ENCODE results near the gene NET1.
"Not testable (repeated sequence)": the region's sequence is repeated elsewhere in the genome, so short reads cannot be mapped to it uniquely, and the experiment has no call there.

Gene NET1

DNA sequence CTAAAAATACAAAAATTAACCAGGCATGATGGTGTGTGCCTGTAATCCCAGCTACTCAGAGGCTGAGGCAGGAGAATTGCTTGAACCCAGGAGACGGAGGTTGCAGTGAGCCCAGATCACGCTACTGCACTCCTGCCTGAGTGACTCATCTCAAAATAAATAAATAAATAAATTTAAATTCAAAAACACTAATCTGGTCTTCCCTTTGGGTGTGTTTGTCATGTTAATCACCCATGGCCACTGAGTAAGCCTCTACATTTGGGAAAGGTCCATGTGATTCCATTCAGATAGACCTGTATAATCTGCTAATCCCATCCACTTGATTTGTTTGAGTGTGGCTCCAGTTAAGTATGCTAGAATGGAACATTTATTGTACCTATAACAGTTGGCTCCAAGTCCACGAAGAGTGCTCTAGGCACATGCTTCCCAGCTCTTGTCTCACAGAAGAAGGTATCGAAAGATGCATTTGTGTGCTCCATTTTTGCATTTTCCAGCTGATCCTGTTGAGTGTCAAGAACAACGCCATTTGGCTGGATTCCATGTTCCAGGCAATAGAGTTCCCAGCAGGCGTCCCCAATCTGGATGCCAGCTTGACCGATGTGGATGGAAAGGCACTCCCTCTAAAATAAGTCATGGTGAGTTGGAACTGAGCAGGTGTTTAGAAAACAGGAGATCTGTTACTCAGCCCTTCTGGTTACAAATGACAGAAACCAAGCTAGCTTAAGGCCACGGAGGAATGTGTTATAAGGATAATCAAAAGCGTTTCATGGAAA is 11.7 kb upstream of the NET1 start:
- no peak for DNase-seq

DNA sequence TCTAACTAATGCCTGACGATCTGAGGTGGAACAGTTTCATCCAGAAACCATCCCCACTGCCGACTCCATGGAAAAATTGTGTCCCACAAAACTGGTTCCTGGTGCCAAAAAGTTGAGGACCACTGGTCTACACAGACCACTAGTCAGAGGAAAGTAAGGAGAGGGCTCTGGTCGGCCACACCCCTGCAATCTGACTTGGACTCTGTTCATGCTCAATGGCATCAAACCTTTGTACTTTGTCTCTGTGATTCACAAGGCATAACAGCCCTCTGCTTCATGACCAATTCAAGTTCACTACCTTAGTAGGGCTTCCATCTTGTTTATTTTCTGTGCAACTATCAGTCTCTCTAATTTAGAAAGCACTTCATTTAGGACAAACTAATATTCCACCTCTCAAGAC is 9.6 kb upstream of the NET1 start:
- DNase-seq = no peak

DNA sequence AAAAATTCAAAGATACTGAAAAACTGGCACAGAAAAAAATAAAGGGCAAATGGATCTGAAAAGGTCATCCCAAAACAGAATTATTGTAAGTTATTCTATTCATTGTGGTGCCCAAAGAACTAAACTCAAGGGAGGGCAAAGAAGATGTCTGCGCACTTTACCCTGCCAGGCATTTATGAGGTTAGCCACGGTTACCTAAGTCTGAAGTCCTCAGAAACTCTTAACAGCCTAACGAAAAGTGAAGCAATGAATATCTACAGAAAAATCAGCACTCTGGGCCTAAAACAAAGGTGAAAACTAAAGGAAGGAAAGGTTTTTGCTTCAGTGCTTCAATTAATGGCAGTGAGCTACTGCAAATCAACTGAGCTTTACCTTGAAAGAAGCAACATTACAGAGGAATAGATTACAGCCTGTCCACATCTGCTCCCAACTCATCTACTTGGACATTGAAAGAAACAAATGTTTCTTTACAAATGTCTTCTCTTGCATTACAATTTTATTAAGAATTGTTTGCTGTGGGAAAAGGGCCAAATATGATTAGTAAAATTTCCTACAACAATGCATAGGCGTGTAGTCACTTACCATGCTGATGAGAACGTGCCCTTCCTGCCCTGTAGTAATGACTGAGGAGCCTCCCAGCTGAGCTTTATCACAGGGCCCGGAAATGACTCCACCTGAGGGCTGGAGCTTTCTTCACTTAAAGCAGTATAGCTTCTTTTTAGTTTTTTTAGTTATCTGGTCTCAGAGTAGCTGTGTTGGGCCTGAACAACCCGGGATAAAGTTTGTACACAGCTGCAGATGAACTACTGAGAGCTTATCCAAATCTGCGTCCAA is 7.9 kb upstream of the NET1 start, which contains the start of gene TUBAL3:
Gene TUBAL3 (minus strand): TSS at position 621 of the 834 bp plus-strand sequence. CDS start 36 bp downstream, at position 585.
- DNase-seq = no peak

DNA sequence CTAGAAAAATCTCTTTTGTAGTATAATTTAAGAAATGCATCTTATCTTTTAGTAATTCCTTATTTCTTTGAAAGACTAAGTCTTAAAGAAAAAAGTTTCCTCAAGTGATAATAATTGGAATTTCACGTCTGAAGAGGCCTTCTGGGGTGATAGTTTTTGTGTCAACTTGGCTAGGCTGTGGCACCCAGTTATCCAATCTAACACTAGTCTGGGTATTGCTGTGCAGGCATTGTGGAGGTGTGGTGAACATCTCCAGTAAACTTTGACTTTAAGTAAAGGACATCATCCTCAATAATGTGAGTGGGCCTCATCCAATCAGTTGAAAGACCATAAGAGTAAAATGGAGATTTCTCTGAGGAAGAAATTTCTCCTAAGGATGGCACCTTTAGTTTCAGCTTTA is 5.4 kb upstream of the NET1 start:
- DNase-seq = no peak

DNA sequence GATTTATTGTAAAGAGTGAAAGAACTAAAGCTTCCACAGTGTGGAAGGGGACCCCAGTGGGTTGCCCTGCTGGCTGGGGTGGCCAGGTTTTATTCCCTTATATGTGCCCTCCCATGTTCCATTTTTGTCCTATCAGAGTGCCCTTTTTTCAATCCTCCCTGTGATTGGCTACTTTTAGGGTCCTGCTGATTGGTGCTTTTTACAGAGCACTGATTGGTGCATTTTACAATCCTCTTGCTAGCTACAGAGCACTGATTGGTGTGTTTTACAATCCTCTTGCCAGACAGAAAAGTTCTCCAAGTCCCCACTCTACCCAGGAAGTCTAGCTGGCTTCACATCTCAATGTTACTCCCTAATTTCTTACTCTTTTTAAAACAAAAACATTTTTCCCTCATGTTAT is 1.6 kb upstream of the NET1 start:
- not testable (repeated sequence) for DNase-seq

DNA sequence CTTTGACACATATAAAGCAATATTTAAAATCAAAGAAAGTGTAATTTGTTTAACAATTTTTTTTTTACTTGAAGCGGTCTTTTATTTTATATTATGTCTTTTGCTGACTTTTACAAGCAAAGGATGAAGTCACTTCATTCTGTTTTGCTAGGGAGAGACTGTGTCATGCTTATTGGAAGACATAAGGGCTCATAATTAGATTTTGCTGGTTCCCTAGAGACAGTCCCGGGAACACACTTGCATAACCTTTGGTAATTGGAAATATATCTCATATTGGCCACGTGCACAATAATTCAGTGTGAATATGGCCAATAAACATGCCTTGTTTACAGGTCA is 448 bp upstream of the NET1 start:
- DNase-seq = no peak

DNA sequence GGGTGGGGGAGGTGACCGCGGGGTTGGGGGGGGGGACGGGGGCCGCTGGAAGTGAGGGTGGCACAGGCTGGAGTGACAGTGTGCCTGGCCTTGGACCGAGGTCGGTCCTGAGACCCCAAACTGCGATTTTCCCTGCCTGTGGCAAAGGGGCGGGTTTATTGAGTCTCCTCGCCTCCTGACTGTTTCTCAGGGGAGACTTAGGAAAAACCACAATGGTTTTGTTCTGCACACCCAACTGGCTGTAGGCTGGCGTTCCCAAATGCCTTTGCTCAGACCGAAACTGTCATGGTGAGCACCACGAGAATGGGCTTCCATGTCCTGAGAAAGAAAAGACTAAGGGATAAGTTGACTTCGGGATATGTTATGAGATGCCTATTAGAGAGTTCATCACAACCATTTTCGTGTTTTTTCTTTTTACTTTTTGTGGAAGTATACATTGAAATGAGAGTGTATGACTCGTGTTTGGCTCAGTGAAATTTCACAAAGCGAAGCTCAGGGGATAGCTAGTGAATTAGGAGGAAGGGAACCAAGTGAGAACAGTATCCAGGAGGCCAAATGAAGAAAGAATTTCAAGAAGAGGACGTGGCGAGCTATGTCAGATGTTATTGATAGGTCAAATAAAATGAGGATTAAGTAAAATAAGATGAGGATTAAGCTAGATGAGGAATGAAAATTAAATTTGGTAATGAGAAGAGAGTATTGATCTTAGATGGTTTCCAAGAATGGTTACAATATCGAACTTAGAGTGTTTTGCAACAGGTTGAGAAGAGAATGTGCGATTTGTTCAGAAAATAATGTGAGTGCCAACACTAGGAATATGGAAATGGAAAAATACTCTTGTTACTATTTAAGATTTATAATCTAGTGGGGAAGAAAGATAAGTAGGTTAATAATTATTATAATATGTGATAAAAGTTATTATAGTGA is 918 bp downstream of the NET1 start:
- peak in 1 of 2 experiments; percentile 11 for DNase-seq

DNA sequence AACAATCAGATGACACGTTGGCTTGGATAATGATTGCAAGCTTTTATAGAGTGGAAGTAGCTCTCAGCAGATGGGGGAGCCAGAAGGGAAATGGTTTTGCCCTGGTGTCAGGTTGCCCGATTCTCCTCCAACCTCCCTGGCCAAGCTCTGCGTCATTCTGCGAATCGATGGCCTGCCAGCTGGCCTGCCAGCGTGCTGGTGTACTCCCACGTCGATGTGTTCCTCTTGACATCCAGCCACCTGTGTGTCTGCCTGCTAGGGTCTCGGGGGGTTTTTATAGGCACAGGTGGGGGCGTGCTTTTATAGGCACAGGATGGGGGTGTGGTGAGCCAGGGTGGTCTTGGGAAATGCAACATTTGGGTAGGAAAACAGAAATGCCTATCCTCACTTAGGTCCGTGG is 4.6 kb downstream of the NET1 start:
- no peak for DNase-seq

DNA sequence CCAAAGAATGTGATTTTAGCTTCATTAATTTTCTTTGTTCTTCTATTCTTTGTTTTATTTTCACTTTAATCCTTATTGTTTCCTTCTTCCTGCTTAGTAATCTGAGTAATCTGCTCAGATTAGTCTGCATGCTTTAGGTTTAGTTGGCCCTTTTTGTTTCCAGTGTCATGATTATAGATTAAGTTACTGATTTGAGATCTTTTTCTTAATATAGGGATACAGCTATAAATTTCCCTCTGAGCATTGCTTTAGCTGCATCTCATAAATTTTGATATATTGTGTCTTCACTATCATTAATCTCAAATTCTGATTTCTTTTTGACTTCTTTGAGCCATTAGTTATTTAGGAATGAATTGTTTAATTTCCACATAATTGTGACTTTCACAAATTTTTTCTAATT is 6.2 kb downstream of the NET1 start:
- DNase-seq = no peak

DNA sequence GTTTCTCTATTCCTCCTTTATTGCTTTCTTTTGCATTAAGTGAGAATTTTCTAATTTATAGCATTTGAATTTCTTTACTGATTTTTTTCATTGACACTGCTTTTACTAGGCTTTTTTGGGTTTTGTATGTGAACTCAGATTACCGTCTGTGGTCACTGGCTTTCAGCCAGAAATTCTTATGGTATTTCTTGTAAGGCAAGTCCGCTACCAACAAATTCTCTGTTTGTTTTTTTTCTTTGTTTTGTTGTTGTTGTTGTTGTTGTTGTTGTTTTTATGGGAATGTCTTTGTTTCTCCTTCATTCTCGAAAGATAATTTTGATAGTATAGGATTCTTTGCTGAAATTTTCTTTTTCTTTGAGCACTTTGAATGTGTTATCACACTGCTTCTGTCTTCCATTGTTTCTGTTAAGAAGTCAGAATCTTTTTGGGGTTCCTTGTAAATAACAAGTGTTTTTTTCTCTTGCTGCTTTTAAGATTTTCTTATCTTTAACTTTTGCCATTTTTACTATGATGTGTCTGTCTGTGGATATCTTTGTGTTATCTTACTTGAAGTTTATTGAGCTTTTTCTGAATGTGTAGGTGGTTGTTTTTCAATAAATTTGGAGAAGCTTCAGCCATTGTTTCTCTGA is 7.2 kb downstream of the NET1 start:
- DNase-seq = no peak

DNA sequence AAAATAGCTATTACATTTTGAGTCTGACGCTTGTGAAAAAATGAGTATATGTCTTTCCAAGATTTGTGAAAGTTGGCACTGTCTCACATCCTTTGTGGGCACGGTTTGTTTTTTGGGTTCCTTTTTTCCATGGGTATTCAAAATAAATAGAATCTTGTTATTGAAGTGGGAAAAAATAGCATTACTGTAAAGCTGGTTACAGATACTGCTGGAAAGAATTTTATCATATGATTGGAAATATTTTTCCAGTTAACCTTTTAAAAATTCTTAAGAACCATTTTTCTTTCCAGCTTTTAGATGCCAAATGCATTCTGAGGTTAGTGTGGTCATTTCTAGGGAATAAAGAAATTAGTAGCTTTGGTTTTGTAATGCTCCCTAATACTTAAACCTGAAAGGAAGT is 11.4 kb downstream of the NET1 start:
- DNase-seq = no peak

DNA sequence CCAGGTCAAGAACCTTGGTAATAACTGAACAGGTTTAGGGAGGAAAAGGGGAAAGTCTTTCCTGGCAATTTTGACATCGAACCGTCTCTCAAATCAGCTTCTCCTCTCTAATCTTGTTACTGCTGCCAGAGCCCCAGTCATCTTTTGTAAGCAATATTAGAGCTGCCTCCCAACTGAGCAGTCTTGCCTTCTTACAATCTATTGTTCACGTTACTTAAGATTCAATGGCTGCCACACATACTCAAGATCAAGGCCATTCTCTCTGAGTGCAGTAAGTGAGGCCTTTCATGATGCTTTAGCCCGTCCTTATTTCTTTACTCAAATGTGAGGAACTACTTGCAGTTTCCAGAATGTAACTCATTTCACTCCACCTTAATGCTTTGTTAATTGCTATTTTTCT is 12.4 kb downstream of the NET1 start:
- no peak for DNase-seq

DNA sequence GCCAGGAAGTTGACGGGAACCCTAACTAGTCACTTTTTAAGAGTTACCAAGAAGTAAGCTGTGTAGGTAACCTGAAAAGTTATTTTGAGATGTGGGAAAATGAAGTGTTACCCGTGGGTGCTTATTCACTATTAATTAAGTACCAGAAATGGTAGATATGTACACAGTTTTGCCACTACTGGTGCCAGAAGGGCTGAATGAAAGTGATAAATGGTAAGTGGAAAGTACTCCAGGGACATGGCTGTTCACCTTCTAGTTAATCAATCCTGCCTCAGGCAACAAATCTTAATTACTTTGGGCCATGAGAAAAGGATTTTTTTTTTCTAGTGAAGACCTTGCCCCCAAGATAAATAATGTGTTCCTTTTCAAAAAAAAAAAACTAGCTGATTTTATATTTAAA is 15.8 kb downstream of the NET1 start:
- no peak for DNase-seq

DNA sequence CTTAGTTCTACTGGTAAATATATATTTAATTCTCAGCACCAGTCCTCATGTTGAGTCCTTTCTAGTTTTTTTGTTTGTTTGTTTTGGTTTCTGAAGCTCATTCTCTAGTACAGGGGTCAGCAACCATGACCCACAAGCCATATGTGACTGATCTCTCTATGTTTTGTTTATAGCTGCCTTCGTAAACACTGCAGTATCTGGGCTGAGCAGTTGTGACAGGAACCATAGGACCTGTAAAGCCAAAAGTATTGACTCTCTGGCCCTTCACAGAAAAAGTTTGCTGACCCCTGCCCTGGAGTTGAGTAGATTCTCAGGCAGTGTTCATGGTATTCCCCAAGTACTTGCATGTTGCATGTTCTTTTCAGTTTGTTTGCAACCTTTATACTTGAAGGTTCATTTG is 20.8 kb downstream of the NET1 start:
- DNase-seq = no peak

DNA sequence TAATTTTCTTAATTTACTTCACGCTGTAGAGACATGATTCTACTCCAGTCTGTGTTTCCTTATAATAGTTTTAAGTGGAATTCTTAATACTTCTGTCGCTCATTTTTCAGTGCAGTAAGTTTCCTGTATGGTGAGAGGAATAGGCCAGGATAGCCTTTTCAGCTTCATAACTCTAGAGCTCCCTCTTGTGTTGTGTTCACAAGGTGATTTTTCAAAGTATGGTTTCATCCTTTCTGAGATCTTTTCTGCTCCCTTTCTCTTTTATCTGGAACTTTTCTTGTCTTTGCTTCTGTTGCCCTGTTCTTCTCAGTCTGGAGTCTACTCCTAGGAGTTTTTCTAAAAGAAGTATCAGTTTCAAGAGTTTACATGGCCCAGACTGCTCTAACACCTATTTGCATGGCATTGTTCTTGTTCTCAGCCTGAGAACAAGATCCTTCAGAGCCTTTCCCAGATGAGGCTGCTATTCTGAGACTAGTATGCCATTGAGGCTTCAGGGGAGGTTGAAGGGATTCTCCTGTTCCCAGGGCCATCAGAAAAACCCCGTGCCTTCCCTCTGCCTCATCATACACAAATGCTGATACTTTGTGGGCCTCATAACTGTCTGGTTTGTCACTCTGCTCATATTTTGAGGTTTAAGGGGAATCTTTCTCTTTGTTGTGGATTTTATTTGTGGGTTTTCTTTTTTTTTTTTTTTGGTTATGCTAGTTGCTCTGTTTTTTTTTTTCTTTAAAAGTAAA is 21.8 kb downstream of the NET1 start:
- DNase-seq = peak; percentile 7 to 59

DNA sequence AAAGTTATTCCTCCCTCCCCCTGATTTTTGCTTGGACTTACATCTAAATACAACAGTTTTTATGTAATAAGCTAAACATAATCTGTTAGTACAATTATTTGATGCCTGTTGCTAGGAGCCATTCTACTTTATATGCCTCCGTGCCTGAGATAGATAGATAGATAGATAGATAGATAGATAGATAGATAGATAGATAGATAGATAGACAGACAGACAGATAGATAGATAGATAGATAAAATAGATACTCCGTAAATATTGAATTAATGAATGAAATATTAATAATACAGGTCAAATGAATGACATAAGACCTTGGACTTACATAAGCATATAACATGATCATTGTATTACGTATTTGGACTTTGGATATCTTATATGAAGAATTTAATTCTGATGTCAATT is 23.0 kb downstream of the NET1 start:
- DNase-seq = no peak

DNA sequence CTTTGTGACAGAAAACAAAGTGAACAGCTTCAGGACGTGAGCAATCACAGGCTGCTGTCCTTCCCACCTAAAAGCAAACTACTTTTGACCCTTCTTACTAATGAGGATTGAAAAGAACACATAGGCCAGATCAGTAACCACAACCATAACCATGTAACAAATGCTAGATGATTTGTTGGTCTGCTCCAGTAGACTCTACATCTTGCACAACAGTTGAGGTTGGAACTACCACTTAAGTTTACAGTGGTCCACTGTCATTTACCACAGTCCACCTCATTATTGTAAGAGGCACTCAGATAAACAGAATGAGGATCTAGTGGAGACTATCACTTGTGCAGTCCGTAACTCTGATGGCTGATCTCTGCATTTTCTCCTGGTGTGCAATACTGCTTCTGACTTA is 27.8 kb downstream of the NET1 start:
- DNase-seq = no peak

DNA sequence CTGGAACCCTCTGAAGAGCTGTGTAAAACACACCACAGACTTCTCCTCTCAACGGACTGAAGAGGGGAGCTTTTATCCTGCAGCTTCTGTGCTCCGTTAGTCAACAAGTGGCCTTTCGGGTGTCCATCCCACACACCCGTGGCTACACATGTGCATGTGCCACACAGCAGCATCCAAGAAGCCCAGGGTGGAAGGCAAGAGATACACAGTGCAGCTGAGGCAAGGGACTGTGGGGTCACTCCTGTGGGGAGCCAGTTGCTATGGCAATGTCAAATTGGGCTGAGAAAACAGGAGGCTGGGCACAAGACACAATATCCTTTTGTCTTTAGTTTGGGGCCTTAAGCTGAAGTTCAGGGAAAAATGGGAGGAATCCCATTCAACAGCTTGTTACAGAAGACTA is 28.7 kb downstream of the NET1 start:
- DNase-seq = no peak

DNA sequence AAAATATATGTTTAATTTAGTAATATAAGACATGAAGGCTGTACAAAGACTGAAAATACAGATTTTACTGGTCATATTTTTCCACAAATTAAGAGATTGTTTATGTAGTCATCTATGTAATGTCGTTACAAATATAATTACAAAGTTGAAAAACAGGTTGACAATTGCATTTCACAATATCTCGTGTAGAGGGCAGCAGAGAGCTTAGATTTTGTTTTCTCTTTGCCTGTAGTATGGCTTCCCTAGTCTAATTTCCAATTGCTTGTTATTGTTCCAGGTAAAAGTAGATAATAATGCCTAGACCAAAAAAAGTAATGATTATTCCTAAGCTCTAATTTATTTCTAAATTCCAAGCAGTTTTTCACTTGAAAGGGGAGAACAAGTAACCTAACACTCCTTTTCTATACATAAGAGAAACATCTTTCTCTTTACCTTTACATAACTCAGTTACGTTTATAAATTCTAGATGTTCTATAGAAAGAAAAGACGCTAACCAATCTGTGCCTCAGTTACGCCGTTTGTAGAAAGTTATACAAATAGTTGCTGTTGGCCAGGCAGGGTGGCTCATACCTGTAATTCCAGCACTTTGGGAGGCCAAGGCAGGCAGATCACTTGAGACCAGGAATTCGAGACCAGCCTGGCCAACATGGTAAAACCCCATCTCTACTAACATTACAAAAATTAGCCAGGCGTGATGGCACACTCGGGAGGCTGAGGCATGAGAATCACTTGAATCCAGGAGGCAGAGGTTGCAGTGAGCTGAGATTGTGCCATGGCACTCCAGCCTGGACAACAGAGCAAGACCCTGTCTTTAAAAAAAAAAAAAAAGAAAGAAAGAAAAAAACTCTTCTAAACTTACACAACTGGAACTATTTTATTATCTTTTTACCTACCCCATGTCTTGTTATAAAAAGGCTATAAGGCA is 30.0 kb downstream of the NET1 start:
- peak; percentile 20 to 68 for DNase-seq

DNA sequence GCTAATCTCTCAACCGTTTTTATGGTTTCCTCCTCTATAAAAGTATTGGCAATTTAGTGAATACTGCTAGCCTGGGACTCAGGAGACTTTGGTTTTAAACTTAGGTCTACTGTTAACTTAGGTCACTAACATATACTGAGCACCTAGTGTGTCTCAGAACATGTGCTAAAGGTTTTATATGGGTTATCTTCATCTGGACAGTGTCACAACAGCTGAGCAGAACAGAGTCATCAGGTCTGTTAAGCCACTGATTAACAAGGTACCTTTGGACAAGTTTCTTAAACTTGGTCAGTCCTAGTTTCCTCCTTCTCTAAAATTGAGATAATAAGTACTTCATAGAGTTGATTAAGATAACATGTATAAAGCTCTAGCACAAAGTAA is 30.6 kb downstream of the NET1 start:
- no peak for DNase-seq

DNA sequence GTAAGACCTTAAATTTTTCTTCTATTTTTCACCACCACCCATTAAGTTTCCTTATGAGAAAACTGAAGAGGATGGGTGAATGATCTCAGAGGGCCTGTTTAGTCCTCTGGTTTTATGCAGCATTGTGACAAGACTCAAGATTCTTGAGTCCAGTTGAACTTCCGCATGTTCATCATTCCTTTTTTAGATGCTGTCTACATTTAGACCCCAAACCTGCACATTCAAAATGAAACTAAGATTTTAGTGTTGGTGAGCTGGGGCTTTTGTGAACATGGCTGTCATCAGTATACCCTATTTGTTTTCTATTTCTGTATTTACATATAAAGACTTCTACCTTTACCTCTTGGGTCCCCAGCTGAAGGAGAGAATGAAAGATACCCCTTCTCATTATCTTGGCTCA is 31.1 kb downstream of the NET1 start:
- no peak for DNase-seq
